Activated CD4-positive, alpha-beta T cell treated with anti-CD3 and anti-CD28 coated beads for 36 hours (primary cell): Measurements from ENCODE around the gene CCDC127. TPM values are rescaled to one million over a fixed set of nuclear protein-coding genes. Genes with fewer than 3 reads are reported as not detected.

Experiments
- ATAC-seq: fragments of 200-7000 bp; cut with Tn5 transposase; one replicate; pipeline ENCODE4 v1.10.0; 2021; ENCODE audit warnings: mild to moderate bottlenecking, moderate library complexity
- CTCF ChIA-PET: fragments of 350-600 bp; sonication (Branson Sonifier 250); formaldehyde crosslinking; loops from one replicate; lab custom pipeline; 2021; ENCODE audit warnings: antibody characterized with exemption; lab: Charles Lee
- POLR2A ChIA-PET: fragments of 350-600 bp; sonication (Branson Sonifier 250); formaldehyde crosslinking; loops from one replicate; lab custom pipeline; 2021; ENCODE audit warnings: antibody characterized with exemption, inconsistent platforms; lab: Charles Lee
- DNase-seq: peaks from one replicate; pipeline ENCODE4 v3.0.0-alpha.2; 2020
- H3K27ac Mint-ChIP-seq: one replicate; pipeline ENCODE4 v1.8.0; 2021; ENCODE audit warnings: mixed read lengths
- H3K27me3 Mint-ChIP-seq: one replicate; pipeline ENCODE4 v1.8.0; 2021; ENCODE audit warnings: mixed read lengths
- H3K36me3 Mint-ChIP-seq: one replicate; pipeline ENCODE4 v1.8.0; 2021; ENCODE audit warnings: low read depth, mixed read lengths
- H3K4me1 Mint-ChIP-seq: one replicate; pipeline ENCODE4 v1.8.0; 2021; ENCODE audit warnings: mixed read lengths
- H3K4me3 Mint-ChIP-seq: one replicate; pipeline ENCODE4 v1.8.0; 2021; ENCODE audit warnings: mild to moderate bottlenecking, moderate library complexity, mixed read lengths
- H3K9me3 Mint-ChIP-seq: one replicate; pipeline ENCODE4 v1.8.0; 2021; ENCODE audit warnings: low read depth, mixed read lengths
- intact Hi-C, 2 experiments: fragments of 100-400 bp; cut with DNase I in 1 of 2; cut with micrococcal nuclease in 1 of 2; formaldehyde crosslinking; loops; one replicate each; pipeline versions ENCODE4 v1.14.2 to v1.15.1; 2022 to 2024; cut with DNase I, micrococcal nuclease
- total RNA-seq, 2 experiments: library from RNA; stranded (reverse); gene quantifications; one replicate each; pipeline ENCODE4 v1.2.3, GENCODE V29; 2021

The CCDC127 gene
- total RNA-seq, 2 experiments from 2014 or later: 6.0 to 7.0 TPM

DNA sequence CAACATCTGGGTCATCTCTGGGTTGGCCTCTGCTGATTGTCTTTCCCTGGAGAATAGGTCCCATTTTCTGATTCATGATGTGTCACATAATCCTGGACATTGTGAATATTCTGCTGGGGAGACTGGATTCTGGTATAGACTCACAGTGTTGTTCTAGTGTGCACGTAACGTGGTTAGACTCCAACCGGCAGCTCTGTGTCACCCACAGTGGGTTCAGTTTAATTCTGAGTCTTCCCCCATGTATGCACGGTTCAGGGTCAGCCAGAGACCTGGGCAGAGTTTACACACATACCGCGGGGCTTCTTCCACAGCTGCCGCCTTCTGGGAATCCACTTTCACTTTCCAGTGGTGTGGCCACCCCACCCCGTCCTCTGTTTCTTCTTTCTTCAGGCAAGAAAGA is 64.7 kb downstream of the CCDC127 start:
- no peak for ATAC-seq
- no peaks in the 10 kb centered on the region for H3K27me3 Mint-ChIP-seq
- H3K4me3 Mint-ChIP-seq: no peak overlapping the region
- H3K36me3 Mint-ChIP-seq: no peaks in the 10 kb centered on the region
- H3K27ac Mint-ChIP-seq: no peak overlapping the region
- peaks cover 2% of the 10 kb centered on the region for H3K9me3 Mint-ChIP-seq
- intact Hi-C loops: no loop called here
- ChIA-PET POLR2A (no interaction called here), CTCF (no interaction called here)
- no peaks in the 10 kb centered on the region for H3K4me1 Mint-ChIP-seq
- no peak for DNase-seq

DNA sequence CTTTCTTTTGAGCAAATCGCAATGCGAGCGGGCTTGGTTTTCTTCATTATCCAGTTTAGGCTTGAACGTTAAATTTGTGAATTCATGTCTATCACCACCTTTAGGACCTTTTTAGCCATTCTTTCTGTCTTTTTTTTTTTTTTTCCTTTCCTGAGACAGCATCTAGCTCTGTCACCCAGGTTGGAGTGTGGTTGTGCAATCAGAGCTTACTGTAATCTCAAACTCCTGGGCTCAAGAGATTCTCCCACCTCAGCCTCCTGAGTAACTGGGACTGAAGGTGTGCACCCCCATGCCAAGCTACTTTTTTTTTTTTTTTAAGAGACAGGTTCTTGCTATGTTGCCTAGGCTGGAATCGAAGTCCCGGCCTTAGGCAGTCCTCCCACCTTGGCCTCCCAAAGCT is 65.9 kb downstream of the CCDC127 start:
- DNase-seq: no peak
- H3K4me3 Mint-ChIP-seq: no peak overlapping the region
- H3K36me3 Mint-ChIP-seq: peaks cover 4% of the 10 kb centered on the region
- ChIA-PET CTCF (no interaction called here), POLR2A (no interaction called here)
- peaks cover 12% of the 10 kb centered on the region for H3K9me3 Mint-ChIP-seq
- ATAC-seq: no peak
- no peak overlapping the region for H3K27ac Mint-ChIP-seq
- H3K4me1 Mint-ChIP-seq: no peaks in the 10 kb centered on the region
- peaks cover 2% of the 10 kb centered on the region for H3K27me3 Mint-ChIP-seq
- intact Hi-C loops: no loop called here

DNA sequence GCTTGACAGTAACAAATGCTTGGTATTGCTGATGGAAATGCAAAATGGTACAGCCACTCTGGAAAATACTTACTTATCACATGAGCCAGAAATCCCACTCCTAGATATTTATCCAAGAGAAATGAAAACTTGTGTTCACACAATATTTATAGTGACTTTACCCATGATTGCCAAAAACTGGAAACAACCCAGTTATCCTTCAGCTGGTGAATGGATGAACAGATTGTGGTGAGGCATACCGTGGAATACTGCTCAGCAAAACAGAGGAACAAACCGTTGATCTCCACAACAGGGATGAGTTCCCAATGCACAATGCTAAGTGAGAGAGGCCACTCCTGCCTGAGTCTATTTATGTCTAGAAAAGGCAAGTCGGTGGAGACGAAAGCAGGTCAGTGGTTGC is 67.2 kb downstream of the CCDC127 start:
- peaks cover 2% of the 10 kb centered on the region for H3K27me3 Mint-ChIP-seq
- peaks cover 4% of the 10 kb centered on the region for H3K36me3 Mint-ChIP-seq
- H3K4me1 Mint-ChIP-seq: no peaks in the 10 kb centered on the region
- no peak overlapping the region for H3K4me3 Mint-ChIP-seq
- intact Hi-C loops: no loop called here
- DNase-seq (no peak), ATAC-seq (no peak)
- no peak overlapping the region for H3K27ac Mint-ChIP-seq
- ChIA-PET CTCF (no interaction called here), POLR2A (no interaction called here)
- peaks cover 17% of the 10 kb centered on the region for H3K9me3 Mint-ChIP-seq

DNA sequence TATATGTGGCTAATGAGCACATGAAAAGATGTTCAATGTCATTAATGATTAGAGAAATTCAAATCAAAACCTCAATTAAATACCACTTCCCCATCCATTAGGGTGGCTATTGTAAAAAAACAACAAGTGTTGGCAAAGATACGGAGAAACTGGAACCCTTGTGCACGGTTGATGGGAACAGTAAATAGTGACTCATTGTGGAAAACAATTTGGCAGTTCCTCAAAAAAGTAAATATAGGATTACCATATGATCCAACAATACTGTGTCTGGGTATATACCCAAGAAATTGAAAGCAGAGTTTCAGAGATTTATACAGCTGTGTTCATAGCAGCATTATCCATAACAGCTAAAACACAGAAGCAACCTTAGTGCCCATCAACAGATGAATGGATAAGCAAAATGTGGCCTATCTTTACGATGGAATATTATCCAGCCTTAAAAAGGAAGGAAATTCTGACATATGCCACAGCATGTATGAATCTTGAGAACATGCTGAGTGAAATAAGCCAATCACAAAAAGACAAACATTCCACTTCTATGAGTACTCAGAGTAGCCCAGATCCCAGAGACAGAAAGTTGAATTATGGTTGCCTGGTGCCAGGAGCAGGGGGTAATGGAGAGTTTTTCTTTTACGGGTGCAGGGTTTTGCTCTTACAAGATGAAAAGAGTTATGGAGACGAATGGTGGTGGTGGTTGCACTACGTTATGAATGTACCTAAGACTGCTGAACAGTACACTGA is 68.0 kb downstream of the CCDC127 start:
- CTCF ChIA-PET: no interaction called here
- Mint-ChIP-seq H3K4me1 (no peaks in the 10 kb centered on the region), H3K27me3 (peaks cover 2% of the 10 kb centered on the region), H3K9me3 (peaks cover 17% of the 10 kb centered on the region), H3K36me3 (peaks cover 4% of the 10 kb centered on the region), H3K27ac (no peak overlapping the region), H3K4me3 (no peak overlapping the region)
- POLR2A ChIA-PET: no interaction called here
- ATAC-seq (no peak), DNase-seq (no peak)
- intact Hi-C loops: no loop called here

DNA sequence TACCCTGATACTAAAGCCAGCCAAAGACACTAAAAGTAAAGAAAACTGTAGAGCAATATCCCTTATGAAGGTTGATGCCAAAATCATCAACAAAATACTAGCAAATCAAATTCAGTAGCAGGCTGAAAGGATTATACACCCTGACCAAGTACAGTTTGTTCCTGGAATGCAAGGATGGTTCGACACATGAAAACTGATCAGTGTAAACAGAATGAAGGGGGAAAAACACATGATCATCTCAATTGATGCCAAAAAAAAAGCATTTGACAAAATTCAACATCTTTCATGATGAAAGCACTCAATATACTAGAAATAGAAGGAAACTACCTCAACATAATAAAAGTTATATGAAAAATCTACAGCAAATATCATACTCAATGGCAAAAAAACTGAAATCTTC is 70.2 kb downstream of the CCDC127 start:
- Mint-ChIP-seq H3K4me3 (no peak overlapping the region), H3K27ac (no peak overlapping the region), H3K4me1 (no peaks in the 10 kb centered on the region), H3K36me3 (peaks cover 4% of the 10 kb centered on the region), H3K9me3 (peaks cover 17% of the 10 kb centered on the region), H3K27me3 (peaks cover 2% of the 10 kb centered on the region)
- DNase-seq (no peak), ATAC-seq (no peak)
- CTCF ChIA-PET: no interaction called here
- POLR2A ChIA-PET: interaction anchor here (0.7 kb wide), 1 partner anchor 337 kb away, joined by 3 read pairs; no protein-coding TSS in a partner anchor
- intact Hi-C loops: no loop called here

Other genes with a start within 250 kb of the CCDC127 start
- gene PLEKHG4B, start 126.0 kb downstream of the CCDC127 start, total RNA-seq: under 1 TPM; 0.23 to 0.25 TPM
- under 1 TPM in 1 of 2 experiments, not detected in 1; 0.11 TPM for gene LRRC14B, start 26.7 kb downstream of the CCDC127 start, total RNA-seq
- 100 to 1,000 TPM; 104 to 121 TPM for gene SDHA, start 167 bp upstream of the CCDC127 start, total RNA-seq
- gene PDCD6, start 53.5 kb upstream of the CCDC127 start, total RNA-seq: 10 to 100 TPM; 69.5 to 91.6 TPM
- 10 to 100 TPM; 15.1 to 20.5 TPM for gene AHRR, start 103.6 kb upstream of the CCDC127 start, total RNA-seq
- 10 to 100 TPM; 49.7 to 62.7 TPM for gene EXOC3, start 225.0 kb upstream of the CCDC127 start, total RNA-seq